HEK293 (cell line): ENCODE measurements around the gene DSCAM.

Source experiments
- CTCF ChIA-PET: fragments of 350-600 bp; formaldehyde crosslinking; extraction: SDS; loops from one replicate; lab custom pipeline; 2021; ENCODE audit warnings: antibody characterized with exemption; lab: Yijun Ruan, JAX
- POLR2A ChIA-PET: fragments of 300-600 bp; formaldehyde crosslinking; extraction: SDS; loops from one replicate; lab custom pipeline; 2020; ENCODE audit warnings: antibody characterized with exemption, inconsistent platforms; lab: Yijun Ruan, JAX
- H3K27ac ChIP-seq: fragments of 200-500 bp; sonication (Bioruptor generic); 2 replicates; pipeline ENCODE4 v1.5.1; 2014; ENCODE audit warnings: low read depth, low read length, control low read depth, inconsistent platforms; ENCODE audit errors: extremely low read depth
- H3K36me3 ChIP-seq, 2 experiments: fragments of 200-500 bp in 1 of 2; sonication (Bioruptor generic) in 1 of 2; 1 replicate in 1 of 2; 2 replicates in 1 of 2; pipeline ENCODE4 v1.5.1; 2014 to 2017; ENCODE audit warnings: inconsistent platforms in 2 of 2, low read length in 2 of 2; ENCODE audit not compliant: control insufficient read depth in 2 of 2, insufficient read depth in 1 of 2
- H3K4me1 ChIP-seq: fragments of 200-500 bp; sonication (Bioruptor generic); 2 replicates; pipeline ENCODE4 v1.5.1; 2014; ENCODE audit warnings: mild to moderate bottlenecking, low read length, inconsistent platforms; ENCODE audit not compliant: control insufficient read depth, insufficient read depth
- H3K4me3 ChIP-seq: 2 replicates; pipeline ENCODE4 v1.5.1; 2011; ENCODE audit warnings: low read depth, mild to moderate bottlenecking, control low read depth, low read length, moderate library complexity
- H3K9me3 ChIP-seq: fragments of 200-500 bp; sonication (Bioruptor generic); 2 replicates; pipeline ENCODE4 v1.5.1; 2014; ENCODE audit warnings: low read depth, low read length, inconsistent platforms; ENCODE audit not compliant: control insufficient read depth, insufficient read depth
- KLF17 ChIP-seq: fragments of 450-650 bp; formaldehyde crosslinking; IDR thresholded peaks from 2 replicates; pipeline ENCODE4 v1.5.1; 2016; ENCODE audit warnings: missing biosample characterization, missing genetic modification characterization
- MEIS1 ChIP-seq: sonication (generic); formaldehyde crosslinking; IDR thresholded peaks from 2 replicates; pipeline ENCODE4 v1.8.1; 2022; ENCODE audit warnings: missing genetic modification reagents, mild to moderate bottlenecking, borderline replicate concordance
- TCF7L2 ChIP-seq: IDR thresholded peaks from 2 replicates; pipeline ENCODE4 v1.6.1; 2011; ENCODE audit warnings: low read depth, mild to moderate bottlenecking, inconsistent platforms, low read length, moderate library complexity, borderline replicate concordance
- ZBTB17 ChIP-seq: fragments of 450-650 bp; formaldehyde crosslinking; IDR thresholded peaks from 2 replicates; pipeline ENCODE4 v1.5.1; 2016; ENCODE audit warnings: missing biosample characterization, missing genetic modification characterization
- ZNF239 ChIP-seq: fragments of 450-650 bp; formaldehyde crosslinking; IDR thresholded peaks from 2 replicates; pipeline ENCODE4 v1.5.1; 2016; ENCODE audit warnings: missing biosample characterization, missing genetic modification characterization
- ZNF24 ChIP-seq: fragments of 450-650 bp; formaldehyde crosslinking; IDR thresholded peaks from 2 replicates; pipeline ENCODE4 v1.5.1; 2016; ENCODE audit warnings: missing biosample characterization, missing genetic modification characterization
- ZNF362 ChIP-seq: fragments of 450-650 bp; formaldehyde crosslinking; IDR thresholded peaks from 2 replicates; pipeline ENCODE4 v1.5.1; 2016; ENCODE audit warnings: missing biosample characterization, missing genetic modification characterization
- ZNF394 ChIP-seq: fragments of 450-650 bp; formaldehyde crosslinking; IDR thresholded peaks from 2 replicates; pipeline ENCODE4 v1.5.1; 2016; ENCODE audit warnings: missing biosample characterization, missing genetic modification characterization, mild to moderate bottlenecking, moderate library complexity, borderline replicate concordance
- ZNF404 ChIP-seq: fragments of 450-650 bp; formaldehyde crosslinking; IDR thresholded peaks from 2 replicates; pipeline ENCODE4 v1.5.1; 2017; ENCODE audit warnings: missing biosample characterization, missing genetic modification characterization
- ZNF514 ChIP-seq: fragments of 450-650 bp; formaldehyde crosslinking; IDR thresholded peaks from 2 replicates; pipeline ENCODE4 v1.5.1; 2016; ENCODE audit warnings: missing biosample characterization, missing genetic modification characterization
- ZNF549 ChIP-seq: fragments of 450-650 bp; IDR thresholded peaks from 2 replicates; pipeline ENCODE4 v1.5.1; 2018; ENCODE audit warnings: missing biosample characterization, missing genetic modification characterization, mild to moderate bottlenecking, inconsistent platforms, moderate library complexity
- ZNF571 ChIP-seq: fragments of 450-650 bp; formaldehyde crosslinking; IDR thresholded peaks from 2 replicates; pipeline ENCODE4 v1.5.0; 2017; ENCODE audit warnings: missing biosample characterization, missing genetic modification characterization
- ZNF658 ChIP-seq: fragments of 450-650 bp; formaldehyde crosslinking; IDR thresholded peaks from 2 replicates; pipeline ENCODE4; 2016; ENCODE audit warnings: missing biosample characterization, missing genetic modification characterization
- ZNF777 ChIP-seq: fragments of 450-650 bp; formaldehyde crosslinking; IDR thresholded peaks from 2 replicates; pipeline ENCODE4 v1.5.1; 2017; ENCODE audit warnings: missing biosample characterization, missing genetic modification characterization, borderline replicate concordance
- ZNF792 ChIP-seq: fragments of 450-650 bp; formaldehyde crosslinking; IDR thresholded peaks from 2 replicates; pipeline ENCODE4 v1.5.1; 2016; ENCODE audit warnings: missing biosample characterization, missing genetic modification characterization
- TF ChIP-seq, protein P1 (sequence below): fragments of 450-650 bp; formaldehyde crosslinking; conservative IDR thresholded peaks from 2 replicates; pipeline ENCODE4 v1.5.1; 2016; ENCODE audit warnings: low read depth, missing biosample characterization, missing genetic modification characterization
- TF ChIP-seq, protein P2 (sequence below): fragments of 450-650 bp; formaldehyde crosslinking; IDR thresholded peaks from 2 replicates; pipeline ENCODE4; 2016; ENCODE audit warnings: missing biosample characterization, missing genetic modification characterization

Gene DSCAM

DNA sequence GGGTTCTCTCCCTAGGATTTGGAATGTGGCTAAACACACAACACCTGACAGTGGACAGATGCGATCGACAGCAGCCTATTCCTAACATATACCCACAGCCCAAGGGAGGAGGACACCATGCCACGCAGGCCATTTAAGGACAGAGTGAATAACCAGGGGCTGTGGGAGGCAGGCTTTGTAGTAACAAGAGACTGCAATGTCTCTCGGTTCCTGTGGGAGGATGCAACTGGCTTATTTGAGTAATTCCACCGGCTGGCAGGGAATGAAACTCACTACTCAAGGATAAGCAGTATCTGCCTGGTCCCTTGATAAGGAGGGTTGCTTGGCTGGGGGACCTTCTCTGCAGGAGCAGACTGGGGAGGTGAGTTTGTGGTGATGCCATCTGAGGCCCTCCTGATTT lies 870.2 kb downstream of the DSCAM start (continued):
- TF ChIP-seq, protein P1, sequence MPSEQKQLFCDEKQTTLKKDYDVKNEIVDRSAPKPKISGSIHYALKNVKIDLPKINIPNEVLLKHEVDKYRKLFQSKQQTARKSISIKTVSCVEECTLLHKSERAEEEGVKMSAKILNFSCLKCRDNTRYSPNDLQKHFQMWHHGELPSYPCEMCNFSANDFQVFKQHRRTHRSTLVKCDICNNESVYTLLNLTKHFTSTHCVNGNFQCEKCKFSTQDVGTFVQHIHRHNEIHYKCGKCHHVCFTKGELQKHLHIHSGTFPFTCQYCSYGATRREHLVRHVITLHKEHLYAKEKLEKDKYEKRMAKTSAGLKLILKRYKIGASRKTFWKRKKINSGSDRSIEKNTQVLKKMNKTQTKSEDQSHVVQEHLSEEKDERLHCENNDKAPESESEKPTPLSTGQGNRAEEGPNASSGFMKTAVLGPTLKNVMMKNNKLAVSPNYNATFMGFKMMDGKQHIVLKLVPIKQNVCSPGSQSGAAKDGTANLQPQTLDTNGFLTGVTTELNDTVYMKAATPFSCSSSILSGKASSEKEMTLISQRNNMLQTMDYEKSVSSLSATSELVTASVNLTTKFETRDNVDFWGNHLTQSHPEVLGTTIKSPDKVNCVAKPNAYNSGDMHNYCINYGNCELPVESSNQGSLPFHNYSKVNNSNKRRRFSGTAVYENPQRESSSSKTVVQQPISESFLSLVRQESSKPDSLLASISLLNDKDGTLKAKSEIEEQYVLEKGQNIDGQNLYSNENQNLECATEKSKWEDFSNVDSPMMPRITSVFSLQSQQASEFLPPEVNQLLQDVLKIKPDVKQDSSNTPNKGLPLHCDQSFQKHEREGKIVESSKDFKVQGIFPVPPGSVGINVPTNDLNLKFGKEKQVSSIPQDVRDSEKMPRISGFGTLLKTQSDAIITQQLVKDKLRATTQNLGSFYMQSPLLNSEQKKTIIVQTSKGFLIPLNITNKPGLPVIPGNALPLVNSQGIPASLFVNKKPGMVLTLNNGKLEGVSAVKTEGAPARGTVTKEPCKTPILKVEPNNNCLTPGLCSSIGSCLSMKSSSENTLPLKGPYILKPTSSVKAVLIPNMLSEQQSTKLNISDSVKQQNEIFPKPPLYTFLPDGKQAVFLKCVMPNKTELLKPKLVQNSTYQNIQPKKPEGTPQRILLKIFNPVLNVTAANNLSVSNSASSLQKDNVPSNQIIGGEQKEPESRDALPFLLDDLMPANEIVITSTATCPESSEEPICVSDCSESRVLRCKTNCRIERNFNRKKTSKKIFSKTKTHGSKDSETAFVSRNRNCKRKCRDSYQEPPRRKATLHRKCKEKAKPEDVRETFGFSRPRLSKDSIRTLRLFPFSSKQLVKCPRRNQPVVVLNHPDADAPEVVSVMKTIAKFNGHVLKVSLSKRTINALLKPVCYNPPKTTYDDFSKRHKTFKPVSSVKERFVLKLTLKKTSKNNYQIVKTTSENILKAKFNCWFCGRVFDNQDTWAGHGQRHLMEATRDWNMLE (tag by site-specific recombination), result no peak
- TF ChIP-seq ZNF239 (tag by site-specific recombination), result no peak

DNA sequence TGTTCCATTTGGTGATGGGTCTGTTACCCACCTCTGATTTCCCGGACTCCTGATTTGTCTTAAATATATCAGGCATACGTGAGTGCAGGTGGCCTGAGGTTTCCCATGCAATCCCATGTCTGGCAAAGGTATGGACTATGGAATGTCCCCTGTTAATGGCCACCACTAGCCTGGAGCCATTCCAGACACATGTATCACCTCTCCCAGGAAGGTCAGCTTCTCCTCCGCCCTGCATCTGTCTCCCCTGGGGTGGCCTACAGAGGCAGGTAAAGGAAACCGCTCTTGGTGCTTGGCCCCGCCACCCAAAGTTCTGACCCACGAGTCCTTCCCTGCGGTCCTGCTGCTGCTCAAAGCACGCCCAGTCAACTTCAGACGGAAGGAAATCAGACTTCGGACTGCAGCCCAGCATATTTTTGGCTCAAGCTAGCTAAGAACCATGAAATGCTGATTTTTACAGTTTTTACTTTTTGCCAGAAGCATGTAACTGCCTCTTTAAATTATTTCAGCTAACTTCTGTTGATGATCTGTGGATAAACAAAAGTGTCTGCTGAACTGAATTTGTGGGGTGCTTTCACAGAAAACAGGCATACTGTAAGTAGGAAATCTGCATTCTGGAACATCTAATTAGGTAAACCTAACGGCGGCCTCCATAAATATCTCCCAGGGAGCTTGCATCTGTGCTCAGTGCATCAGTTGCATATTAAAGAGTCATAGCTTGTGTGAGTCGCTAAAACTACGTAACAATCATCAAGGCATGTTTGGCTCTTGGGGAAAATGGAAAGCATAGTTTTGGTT lies 873.8 kb downstream of the DSCAM start:
- H3K36me3 ChIP-seq, result no peaks in the 10 kb centered on the region
- POLR2A ChIA-PET, result no interaction called here
- no peak overlapping the region for H3K27ac ChIP-seq
- CTCF ChIA-PET, result interaction anchor here (0.5 to 0.7 kb wide), 2 partner anchors 131 to 190 kb away, joined by 3 to 5 read pairs; no protein-coding TSS in a partner anchor
- H3K4me3 ChIP-seq, result no peak overlapping the region
- H3K9me3 ChIP-seq, result no peaks in the 10 kb centered on the region
- H3K4me1 ChIP-seq, result no peaks in the 10 kb centered on the region
- TF ChIP-seq MEIS1 (CRISPR knock-in tag), result no peak
- no peak for TF ChIP-seq ZNF239 (tag by site-specific recombination)
- TF ChIP-seq ZNF404, result no peak
- TF ChIP-seq ZNF658 (tag by site-specific recombination), result no peak
- no peak for TF ChIP-seq TCF7L2
- no peak for TF ChIP-seq ZNF549 (tag by site-specific recombination)
- TF ChIP-seq, protein P1 (tag by site-specific recombination), result no peak
- no peak for TF ChIP-seq ZNF514 (tag by site-specific recombination)
- no peak for TF ChIP-seq ZNF792 (tag by site-specific recombination)
- TF ChIP-seq ZBTB17 (tag by site-specific recombination), result no peak
- TF ChIP-seq ZNF394 (tag by site-specific recombination), result no peak
- no peak for TF ChIP-seq ZNF362
- TF ChIP-seq KLF17 (tag by site-specific recombination), result no peak
- TF ChIP-seq ZNF777 (tag by site-specific recombination), result no peak
- TF ChIP-seq, protein P2, sequence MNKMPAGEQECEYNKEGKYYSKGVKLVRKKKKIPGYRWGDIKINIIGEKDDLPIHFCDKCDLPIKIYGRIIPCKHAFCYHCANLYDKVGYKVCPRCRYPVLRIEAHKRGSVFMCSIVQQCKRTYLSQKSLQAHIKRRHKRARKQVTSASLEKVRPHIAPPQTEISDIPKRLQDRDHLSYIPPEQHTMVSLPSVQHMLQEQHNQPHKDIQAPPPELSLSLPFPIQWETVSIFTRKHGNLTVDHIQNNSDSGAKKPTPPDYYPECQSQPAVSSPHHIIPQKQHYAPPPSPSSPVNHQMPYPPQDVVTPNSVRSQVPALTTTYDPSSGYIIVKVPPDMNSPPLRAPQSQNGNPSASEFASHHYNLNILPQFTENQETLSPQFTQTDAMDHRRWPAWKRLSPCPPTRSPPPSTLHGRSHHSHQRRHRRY (tag by site-specific recombination), result no peak
- no peak for TF ChIP-seq ZNF24 (tag by site-specific recombination)
- no peak for TF ChIP-seq ZNF571
